Mesodermal cell (in vitro differentiated cells): ENCODE results near the gene CCL13.

Experiments used
- H3K27ac ChIP-seq: 2 replicates; pipeline ENCODE4 v1.7.0; 2013; ENCODE audit warnings: mild to moderate bottlenecking, low read depth, low read length, moderate library complexity; ENCODE audit not compliant: severe bottlenecking
- H3K36me3 ChIP-seq: 2 replicates; pipeline ENCODE4 v1.7.1; 2013; ENCODE audit warnings: mild to moderate bottlenecking, low read length, moderate library complexity; ENCODE audit not compliant: control insufficient read depth, insufficient read depth
- H3K4me1 ChIP-seq: one replicate; pipeline ENCODE4 v1.7.1; 2013; ENCODE audit warnings: mild to moderate bottlenecking, low read length; ENCODE audit not compliant: insufficient read depth, control insufficient read depth, poor library complexity, severe bottlenecking
- H3K4me3 ChIP-seq: 2 replicates; pipeline ENCODE4 v1.7.0; 2013; ENCODE audit warnings: low read length, control low read depth, mild to moderate bottlenecking; ENCODE audit not compliant: insufficient read depth, poor library complexity, severe bottlenecking; ENCODE audit errors: extremely low read depth
- H3K9me3 ChIP-seq: 2 replicates; pipeline ENCODE4 v1.7.1; 2013; ENCODE audit warnings: mild to moderate bottlenecking, low read length, moderate library complexity; ENCODE audit not compliant: control insufficient read depth
- WGBS, 2 experiments: methylation state at CpG; one replicate each; pipeline ENCODE4 v1.1.5; 2013; ENCODE audit warnings: missing lambda C conversion rate in 2 of 2; ENCODE audit not compliant: insufficient coverage in 2 of 2; 5-methylcytosine and 5-hydroxymethylcytosine counted together

The CCL13 gene

DNA sequence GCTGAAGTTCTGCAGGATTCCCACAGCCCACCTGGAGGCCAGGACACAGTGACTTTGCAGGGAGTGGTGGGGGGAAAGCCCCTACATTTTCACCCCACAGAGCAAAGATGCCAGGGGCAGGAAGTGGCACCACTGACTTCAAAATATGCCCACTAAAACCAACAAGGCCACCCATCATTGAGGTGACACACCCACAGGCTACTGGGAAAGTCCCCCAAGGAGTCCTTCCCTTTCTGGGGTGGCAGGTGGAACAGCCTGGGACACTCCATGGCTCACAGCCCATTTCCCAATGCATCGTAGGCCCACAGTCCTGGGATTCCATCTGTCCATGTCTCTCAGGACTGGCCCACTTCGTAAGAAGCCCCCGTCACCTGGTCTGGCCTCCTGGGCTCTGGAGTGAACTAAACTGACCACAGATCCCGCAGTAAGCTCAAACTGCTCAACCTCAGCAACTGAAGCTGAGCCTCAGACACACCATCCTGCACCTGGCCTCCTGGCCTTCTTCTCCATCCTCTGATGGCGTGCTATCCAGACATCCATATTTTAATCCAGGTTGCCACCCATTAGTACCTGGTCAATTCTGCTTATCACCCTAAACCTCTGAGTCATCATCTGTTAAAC lies 14.2 kb downstream of the CCL13 start:
- no peak overlapping the region for H3K4me3 ChIP-seq
- 88 to 90% methylated on average over 4 to 5 of the region's 5 CpGs for WGBS, 2 experiments
- H3K36me3 ChIP-seq: no peaks in the 10 kb centered on the region
- no peak overlapping the region for H3K27ac ChIP-seq
- peaks cover 10% of the 10 kb centered on the region for H3K4me1 ChIP-seq
- no peaks in the 10 kb centered on the region for H3K9me3 ChIP-seq

DNA sequence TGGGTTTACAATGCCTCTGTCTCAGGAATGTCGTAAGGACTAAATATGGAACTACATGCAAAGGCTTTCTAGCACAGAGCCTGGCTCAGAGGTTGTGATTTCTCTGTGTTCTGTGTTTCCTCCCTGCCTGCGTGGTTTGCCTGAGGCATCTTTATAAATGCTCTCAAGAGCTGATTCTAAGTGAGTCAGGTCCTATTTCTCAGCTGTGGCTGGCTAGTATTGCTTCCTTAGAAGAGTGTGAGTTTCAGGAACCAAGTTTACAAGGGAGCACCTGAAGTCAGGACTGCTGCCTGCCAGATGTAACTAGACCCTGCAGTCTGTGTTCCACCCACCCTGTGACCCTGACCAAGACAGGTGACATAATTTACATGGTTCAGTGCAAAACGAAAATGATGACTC lies 14.7 kb downstream of the CCL13 start:
- WGBS, 2 experiments: 68 to 82% methylated on average over 2 of the region's 3 CpGs
- no peak overlapping the region for H3K27ac ChIP-seq

GRCh38 chr17:34371405-34372100 lies 15.3 kb downstream of the CCL13 start:
- no peak overlapping the region for H3K4me3 ChIP-seq
- WGBS, 2 experiments: 83 to 100% methylated on average over 1 of the region's 3 CpGs
- H3K27ac ChIP-seq: no peak overlapping the region
- H3K9me3 ChIP-seq: no peaks in the 10 kb centered on the region
- no peaks in the 10 kb centered on the region for H3K36me3 ChIP-seq
- H3K4me1 ChIP-seq: peaks cover 10% of the 10 kb centered on the region

More for the DNA sequence above, 14.7 kb downstream of the CCL13 start:
- no peak overlapping the region for H3K4me3 ChIP-seq
- peaks cover 10% of the 10 kb centered on the region for H3K4me1 ChIP-seq
- no peaks in the 10 kb centered on the region for H3K36me3 ChIP-seq
- no peaks in the 10 kb centered on the region for H3K9me3 ChIP-seq

DNA sequence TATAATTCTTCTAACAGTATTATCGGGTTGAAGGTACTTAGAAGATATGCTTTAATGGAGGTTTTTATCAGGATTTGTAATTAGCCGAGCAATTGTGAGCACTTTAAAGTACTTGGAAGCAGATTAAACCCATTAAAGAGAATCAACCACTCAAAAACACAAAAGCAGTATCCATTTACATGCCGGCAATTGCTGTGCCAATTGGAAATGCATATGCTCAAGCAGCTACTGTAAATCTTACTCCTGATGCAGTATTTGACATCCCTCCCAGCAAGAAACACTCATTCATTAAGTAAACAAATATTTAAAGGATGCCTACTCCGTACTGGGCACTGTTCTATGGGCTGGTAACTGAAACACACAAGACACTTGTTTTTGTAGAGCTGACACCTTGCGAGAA lies 18.2 kb downstream of the CCL13 start:
- Histone ChIP-seq H3K4me3 (no peak overlapping the region), H3K27ac (no peak overlapping the region), H3K36me3 (no peaks in the 10 kb centered on the region), H3K9me3 (no peaks in the 10 kb centered on the region), H3K4me1 (peaks cover 7% of the 10 kb centered on the region)
- WGBS, 2 experiments: 84 to 94% methylated on average over 2 to 4 of the region's 5 CpGs

DNA sequence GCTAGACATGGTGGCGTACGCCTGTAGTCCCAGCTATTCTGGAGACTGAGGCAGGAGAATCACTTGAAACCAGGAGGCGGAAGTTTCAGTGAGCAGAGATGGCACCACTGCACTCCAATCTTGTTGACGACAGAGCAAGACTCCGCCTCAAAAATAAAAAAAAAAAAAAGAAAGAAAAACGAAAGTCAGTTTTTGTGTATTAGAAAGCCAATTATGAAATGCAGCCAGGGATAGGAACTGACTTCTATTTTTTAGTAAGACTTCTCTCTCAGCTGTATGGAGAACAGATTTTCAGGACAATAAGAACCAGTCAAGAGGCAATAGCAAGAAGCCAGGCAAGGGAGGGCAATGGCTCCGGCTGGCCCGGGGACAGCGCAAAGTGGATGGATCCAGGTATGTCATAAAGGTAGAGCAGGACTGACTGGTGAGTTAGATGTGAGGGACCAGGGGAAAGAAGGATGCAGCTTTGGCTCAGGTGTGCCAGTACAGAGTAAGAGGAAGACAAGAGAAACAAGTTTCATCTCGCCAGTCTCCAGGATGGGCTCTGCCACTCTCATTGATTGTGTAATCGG lies 19.2 kb downstream of the CCL13 start:
- Histone ChIP-seq H3K9me3 (no peaks in the 10 kb centered on the region), H3K27ac (no peak overlapping the region), H3K36me3 (no peaks in the 10 kb centered on the region), H3K4me3 (no peak overlapping the region), H3K4me1 (peaks cover 7% of the 10 kb centered on the region)
- 91 to 92% methylated on average over 7 to 9 of the region's 11 CpGs for WGBS, 2 experiments

- Histone ChIP-seq H3K9me3 (no peaks in the 10 kb centered on the region), H3K27ac (no peak overlapping the region), H3K4me3 (no peak overlapping the region), H3K36me3 (no peaks in the 10 kb centered on the region), H3K4me1 (no peaks in the 10 kb centered on the region)
- 88 to 93% methylated on average over 2 to 3 of the region's 3 CpGs for WGBS, 2 experiments
These were observed 21.0 kb downstream of the CCL13 start for GRCh38 chr17:34377078-34377823.

- 77 to 91% methylated on average over 3 of the region's 6 CpGs for WGBS, 2 experiments
- no peak overlapping the region for H3K27ac ChIP-seq
- no peak overlapping the region for H3K4me3 ChIP-seq
These were observed 22.4 kb downstream of the CCL13 start for GRCh38 chr17:34378664-34379101.

DNA sequence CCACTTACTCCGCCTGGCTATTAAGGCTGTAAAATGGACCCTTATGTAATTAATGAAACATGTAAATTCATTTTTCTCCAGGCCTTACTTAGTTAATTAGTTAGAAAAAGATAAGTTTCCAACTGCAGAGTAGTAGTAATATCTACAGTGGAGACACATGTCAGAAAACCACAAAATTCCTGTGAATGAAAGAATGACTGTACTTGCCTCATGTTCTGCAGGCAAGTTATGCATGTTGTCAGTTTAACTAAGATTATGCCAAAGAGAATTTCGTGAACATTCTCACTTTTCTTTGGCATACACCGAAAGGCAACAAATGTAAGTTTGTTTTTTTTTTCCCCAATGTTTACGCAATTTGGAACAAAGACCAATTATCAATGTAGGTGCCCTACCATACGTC lies 23.6 kb downstream of the CCL13 start:
- Histone ChIP-seq H3K36me3 (no peaks in the 10 kb centered on the region), H3K9me3 (no peaks in the 10 kb centered on the region), H3K27ac (no peak overlapping the region), H3K4me3 (no peak overlapping the region), H3K4me1 (peaks cover 3% of the 10 kb centered on the region)
- 80 to 97% methylated on average over 4 of the region's 5 CpGs for WGBS, 2 experiments

More at GRCh38 chr17:34378664-34379101, 22.4 kb downstream of the CCL13 start:
- Histone ChIP-seq H3K4me1 (peaks cover 3% of the 10 kb centered on the region), H3K36me3 (no peaks in the 10 kb centered on the region), H3K9me3 (no peaks in the 10 kb centered on the region)

DNA sequence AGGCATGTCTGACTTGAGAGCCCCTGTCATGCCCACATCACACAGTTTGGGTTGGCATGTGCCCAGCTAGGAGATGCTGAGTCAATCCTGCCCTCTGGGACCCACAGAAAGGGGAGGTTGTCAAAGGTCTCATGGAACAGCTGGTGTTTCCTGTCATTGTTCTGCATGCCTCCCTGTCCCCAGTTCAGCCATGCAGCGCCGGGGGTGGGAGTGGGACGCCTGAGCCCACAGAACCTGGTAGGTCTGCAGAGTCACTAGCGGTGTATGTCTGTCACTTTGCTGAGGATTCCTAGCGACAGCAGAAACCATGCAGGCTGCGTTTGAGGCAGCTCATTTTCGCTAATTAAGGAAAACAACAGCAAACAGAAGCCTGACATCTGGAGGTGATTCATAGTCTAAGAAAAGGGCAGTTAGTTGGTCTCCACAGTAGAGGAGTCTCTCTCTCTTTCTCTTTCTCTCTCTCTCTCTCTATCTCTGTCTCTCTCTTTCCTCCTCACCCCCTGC lies 26.4 kb downstream of the CCL13 start:
- no peak overlapping the region for H3K27ac ChIP-seq
- WGBS, 2 experiments: 62 to 76% methylated on average over 6 to 7 of the region's 7 CpGs
- peaks cover 9% of the 10 kb centered on the region for H3K4me1 ChIP-seq
- H3K4me3 ChIP-seq: no peak overlapping the region
- no peaks in the 10 kb centered on the region for H3K36me3 ChIP-seq
- H3K9me3 ChIP-seq: no peaks in the 10 kb centered on the region

DNA sequence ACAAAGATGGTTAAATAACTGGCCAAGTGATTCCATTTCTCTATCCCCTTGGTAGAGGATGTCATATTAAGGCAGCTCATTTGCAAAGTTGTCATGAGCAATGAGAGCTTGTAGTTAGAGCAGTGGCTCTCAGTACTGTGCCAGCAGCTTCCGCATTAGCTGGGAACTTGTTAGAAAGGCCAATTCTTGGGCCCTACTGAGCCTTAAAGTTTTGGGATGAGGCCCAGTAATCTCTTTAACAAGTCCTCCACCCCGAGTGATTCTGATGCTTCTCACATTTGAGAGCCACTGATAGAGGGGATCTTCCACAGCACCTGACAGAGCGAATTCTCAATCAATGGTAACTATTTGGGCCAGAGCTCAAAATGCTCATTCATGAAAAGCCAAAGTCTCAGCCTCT lies 26.9 kb downstream of the CCL13 start:
- Histone ChIP-seq H3K4me3 (no peak overlapping the region), H3K27ac (no peak overlapping the region), H3K4me1 (peaks cover 14% of the 10 kb centered on the region), H3K36me3 (no peaks in the 10 kb centered on the region), H3K9me3 (no peaks in the 10 kb centered on the region)
- 84 to 92% methylated on average over 2 to 3 of the region's 3 CpGs for WGBS, 2 experiments
